K562 (cell line): ENCODE measurements around the gene DUSP16. TPM values are rescaled to one million over a fixed set of nuclear protein-coding genes. Genes with fewer than 3 reads are reported as not detected.
A peak's percentile ranks its signal among the peaks of the same experiment; 100 is the strongest.

Experiments used
- ATAC-seq: fragments of 200-7000 bp; cut with Tn5 transposase; 3 replicates; pipeline ENCODE4 v1.9.1; 2020; ENCODE audit warnings: moderate library complexity
- BruUV-seq: library from RNA; stranded (reverse); fragments of 400-500 nt; replicated peaks from 2 replicates; lab custom pipeline; 2021; lab: Mats Ljungman, UMichigan
- CTCF ChIA-PET: fragments of 300-600 bp; formaldehyde crosslinking; extraction: SDS; loops from one replicate; lab custom pipeline; 2021; ENCODE audit warnings: low intra/inter-chr PET ratio; lab: Yijun Ruan, JAX
- POLR2A ChIA-PET: fragments of 300-600, 350-650 bp; sonication (Branson Sonifier 250); formaldehyde crosslinking; extraction: SDS; loops from one replicate; lab custom pipeline; 2021; ENCODE audit warnings: antibody characterized with exemption, inconsistent platforms; lab: Yijun Ruan, JAX
- DNase-seq, 4 experiments: peaks; one replicate each; pipeline versions ENCODE4 v3.0.0 to v3.0.0-alpha.2; 2011 to 2018; ENCODE audit warnings: low spot score in 3 of 4, mixed read lengths in 3 of 4; ENCODE audit errors: extremely low read depth in 1 of 4
- FAIRE-seq: peaks from 2 replicates; lab custom pipeline; 2011; peaks lifted over from hg19 to GRCh38; lab: Jason Lieb, UNC
- H2AFZ ChIP-seq: 2 replicates; pipeline ENCODE4 v1.6.0; 2011; ENCODE audit warnings: low read depth, low read length, control low read depth, inconsistent platforms
- H3K27ac ChIP-seq: fragments of 200-600 bp; 3 replicates; pipeline ENCODE4 v1.8.0; 2011; ENCODE audit warnings: low read depth, mild to moderate bottlenecking, control low read depth, inconsistent platforms, low read length, moderate library complexity, mixed read lengths; ENCODE audit errors: extremely low read depth
- H3K27me3 ChIP-seq, 2 experiments: fragments of 300-600 bp in 1 of 2; 2 replicates in 1 of 2; 3 replicates in 1 of 2; pipeline versions ENCODE4 v1.6.0 to v1.8.0; 2011; ENCODE audit warnings: inconsistent platforms in 2 of 2, low read length in 2 of 2, mild to moderate bottlenecking in 1 of 2, mixed read lengths in 1 of 2, moderate library complexity in 1 of 2; ENCODE audit not compliant: control insufficient read depth in 2 of 2, insufficient read depth in 2 of 2
- H3K36me3 ChIP-seq: fragments of 300-600 bp; 3 replicates; pipeline ENCODE4 v1.8.0; 2011; ENCODE audit warnings: mild to moderate bottlenecking, low read length, inconsistent platforms; ENCODE audit not compliant: control insufficient read depth, insufficient read depth
- H3K4me1 ChIP-seq, 2 experiments: fragments of 200-600 bp in 1 of 2; replicated peaks in 1 of 2; 2 replicates in 1 of 2; 3 replicates in 1 of 2; pipeline versions ENCODE4 v1.5.1 to v1.8.0; 2011; ENCODE audit warnings: inconsistent platforms in 2 of 2, low read length in 2 of 2, mild to moderate bottlenecking in 1 of 2, mixed read lengths in 1 of 2, moderate library complexity in 1 of 2; ENCODE audit not compliant: control insufficient read depth in 2 of 2, insufficient read depth in 2 of 2
- H3K4me2 ChIP-seq: 2 replicates; pipeline ENCODE4 v1.6.1; 2011; ENCODE audit warnings: low read length, control low read depth, inconsistent platforms, mixed read lengths; ENCODE audit not compliant: insufficient read depth
- H3K4me3 ChIP-seq: fragments of 200-600 bp; sonication (generic), shearing (Covaris generic); 2 replicates; pipeline ENCODE4 v1.5.1; 2016; ENCODE audit warnings: control low read depth, inconsistent platforms
- H3K79me2 ChIP-seq: fragments of 200-600 bp; 3 replicates; pipeline ENCODE4 v1.8.0; 2011; ENCODE audit warnings: low read length, inconsistent platforms; ENCODE audit not compliant: control insufficient read depth, insufficient read depth
- H3K9ac ChIP-seq, 2 experiments: 2 replicates each; pipeline versions ENCODE4 v1.6.0 to v1.6.1; 2011; ENCODE audit warnings: low read depth in 2 of 2, low read length in 2 of 2, control low read depth in 1 of 2, inconsistent platforms in 1 of 2, mild to moderate bottlenecking in 1 of 2, mixed read lengths in 1 of 2; ENCODE audit not compliant: insufficient read depth in 1 of 2
- H3K9me1 ChIP-seq: one replicate; pipeline ENCODE4 v1.6.0; 2011; ENCODE audit warnings: inconsistent platforms, mild to moderate bottlenecking, low read length, moderate library complexity; ENCODE audit not compliant: control insufficient read depth, insufficient read depth
- H3K9me3 ChIP-seq: replicated peaks from 2 replicates; pipeline ENCODE4 v1.5.1; 2011; ENCODE audit warnings: low read depth, low read length, inconsistent platforms; ENCODE audit not compliant: control insufficient read depth, insufficient read depth
- H4K20me1 ChIP-seq: replicated peaks from 2 replicates; pipeline ENCODE4 v1.6.1; 2011; ENCODE audit warnings: low read length, inconsistent platforms, mixed read lengths; ENCODE audit not compliant: control insufficient read depth, insufficient read depth
- FOXP1 ChIP-seq: sonication (generic); formaldehyde crosslinking; IDR thresholded peaks from 2 replicates; pipeline ENCODE4 v1.8.0; 2022; ENCODE audit warnings: mild to moderate bottlenecking, missing genetic modification reagents
- RAD51 ChIP-seq: fragments of 450-650 bp; IDR thresholded peaks from 2 replicates; pipeline ENCODE4 v1.7.1; 2016; ENCODE audit warnings: low read depth, mild to moderate bottlenecking, borderline replicate concordance
- TFE3 ChIP-seq: fragments of 450-650 bp; formaldehyde crosslinking; IDR thresholded peaks from 2 replicates; pipeline ENCODE4 v1.4.0; 2020; ENCODE audit warnings: mild to moderate bottlenecking, mixed read lengths
- WGBS: fragments of 100-300 bp; shearing (Covaris generic); methylation state at CpG from one replicate; pipeline ENCODE4 v1.1.6; 2016; ENCODE audit warnings: low coverage, mixed read lengths; ENCODE audit not compliant: insufficient coverage; ENCODE audit errors: missing lambda C conversion rate; 5-methylcytosine and 5-hydroxymethylcytosine counted together
- in situ Hi-C: fragments of 300-500 bp; cut with MboI; formaldehyde crosslinking; loops from 4 replicates; pipeline ENCODE4 v1.15.0; 2018; ENCODE audit warnings: inconsistent platforms, mixed read lengths
- intact Hi-C: fragments of 100-400 bp; cut with micrococcal nuclease; formaldehyde crosslinking; loops from 2 replicates; pipeline ENCODE4 v1.14.2; 2022
- polyA plus RNA-seq, 8 experiments: library from polyadenylated mRNA; depleted of rRNA in 4 of 8; stranded (reverse) in 5 of 8; unstranded in 3 of 8; fragments of >200 nt; fragmentation: Nextera tagmentation in 2 of 8; fragmentation: Illumina TruSeq in 1 of 8; extraction: Ambion mirVana in 2 of 8; extraction: Trizol in 1 of 8; gene quantifications; 2 replicates each; pipeline versions ENCODE4 v1.2.1 to v1.2.3, GENCODE V29; 2011 to 2014; ENCODE audit warnings: inconsistent platforms in 1 of 8, missing spikeins in 1 of 8
- total RNA-seq, 7 experiments: library from RNA; depleted of rRNA in 6 of 7; stranded (reverse); fragments of >200 nt in 6 of 7; fragmentation: Illumina TruSeq in 2 of 7; extraction: Trizol in 2 of 7; gene quantifications; 2 replicates each; pipeline versions ENCODE4 v1.2.1 to v1.2.3, GENCODE V29; 2011 to 2021; ENCODE audit warnings: low replicate concordance in 1 of 7

Gene DUSP16
- total and polyA plus RNA-seq, 9 of the 15 experiments (the other 6 are each of a cell fraction or from before 2014, with no cell fraction given): 0.70 to 12.3 (median 5.7) TPM

- POLR2A ChIA-PET: no interaction called here
- BruUV-seq: no TSS peak
- in situ Hi-C loops: no loop called here
Observed at GRCh38 chr12:12508612-12509011, 54.1 kb downstream of the DUSP16 start.

More at GRCh38 chr12:12508612-12509011, 54.1 kb downstream of the DUSP16 start:
- H2AFZ ChIP-seq: no peak overlapping the region
- intact Hi-C loops: no loop called here
- H3K4me2 ChIP-seq: no peak overlapping the region
- ATAC-seq (no peak), DNase-seq (no peak), FAIRE-seq (no peak)
- no peaks in the 10 kb centered on the region for H3K27me3 ChIP-seq
- no peak overlapping the region for H3K4me3 ChIP-seq
- no peak for TF ChIP-seq FOXP1
- TF ChIP-seq RAD51: 0 out of 2 replicates have a peak, but pooled peaks have one; percentile 22
- TF ChIP-seq TFE3: peak; percentile 68
- CTCF ChIA-PET: no interaction called here
- no peak overlapping the region for H3K27ac ChIP-seq
- H3K36me3 ChIP-seq: no peaks in the 10 kb centered on the region; the same call in 2 of the 3 replicates
- H3K4me1 ChIP-seq: peaks cover 3 to 18% of the 10 kb centered on the region in 2 experiments; a peak in 3 of 5 replicates
- H4K20me1 ChIP-seq: peaks cover 4% of the 10 kb centered on the region
- no peaks in the 10 kb centered on the region for H3K9me3 ChIP-seq
- 69% methylated on average over 2 of the region's 2 CpGs for WGBS
- H3K9me1 ChIP-seq: no peaks in the 10 kb centered on the region
- peaks cover 19% of the 10 kb centered on the region for H3K79me2 ChIP-seq
- no peak overlapping the region for H3K9ac ChIP-seq
